Testis (tissue), 3 donors: ENCODE measurements around the gene UNC5CL. TPM values are rescaled to one million over a fixed set of nuclear protein-coding genes. Genes with fewer than 3 reads are reported as not detected.

Source experiments
- DNase-seq: peaks from one replicate; pipeline ENCODE4 v3.0.0-alpha.2; 2019
- H3K27ac ChIP-seq, 2 donors: fragments of 200-600 bp; sonication (generic); one replicate each; pipeline ENCODE4 v1.5.1; 2019
- H3K27me3 ChIP-seq: fragments of 200-600 bp; sonication (generic); one replicate; pipeline ENCODE4 v1.5.1; 2019
- H3K36me3 ChIP-seq: fragments of 200-600 bp; sonication (generic); one replicate; pipeline ENCODE4 v1.5.1; 2017; ENCODE audit warnings: low read depth; ENCODE audit errors: missing control alignments
- H3K4me1 ChIP-seq: fragments of 200-600 bp; sonication (generic); one replicate; pipeline ENCODE4 v1.5.1; 2019
- H3K4me3 ChIP-seq, 2 donors: fragments of 200-600 bp; sonication (generic); one replicate each; pipeline ENCODE4 v1.5.1; 2017 to 2019
- H3K9me3 ChIP-seq: fragments of 200-600 bp; sonication (generic); one replicate; pipeline ENCODE4 v1.5.1; 2017
- POLR2A ChIP-seq: fragments of 450-650 bp; IDR thresholded peaks from one replicate; pipeline ENCODE4 v1.6.1; 2017; ENCODE audit warnings: antibody characterized with exemption, mild to moderate bottlenecking, moderate library complexity
- WGBS, 2 donors: methylation state at CpG; one replicate each; pipeline ENCODE4 v1.1.5; 2018; 5-methylcytosine and 5-hydroxymethylcytosine counted together
- intact Hi-C: fragments of 100-400 bp; cut with DNase I; formaldehyde crosslinking; loops from one replicate; pipeline ENCODE4 v1.15.1; 2023; ENCODE audit warnings: low total_unique reads
- polyA plus RNA-seq: library from polyadenylated mRNA; stranded (reverse); fragments of 350-450 nt; fragmentation: Illumina TruSeq; extraction: RNeasy Lipid Tissue Mini Kit (QIAGEN cat#74804); gene quantifications from one replicate; pipeline ENCODE4 v1.2.3, GENCODE V29; 2014; ENCODE audit warnings: low read depth, low replicate concordance; ENCODE audit not compliant: insufficient read depth
- total RNA-seq, 2 donors: library from RNA; depleted of rRNA; stranded (reverse); fragments of >200 nt; gene quantifications; one replicate each; pipeline ENCODE4 v1.2.3, GENCODE V29; 2016
- TF ChIP-seq, protein P1 (sequence below), 3 experiments: fragments of 450-650 bp in 2 of 3; fragments of 200-600 bp in 1 of 3; sonication (generic) in 1 of 3; IDR thresholded peaks; one replicate each; pipeline ENCODE4 v1.5.1; 2016 to 2019; ENCODE audit warnings: antibody characterized with exemption in 3 of 3, mild to moderate bottlenecking in 2 of 3, moderate library complexity in 1 of 3

The UNC5CL gene
- total and polyA plus RNA-seq, 3 donors from 2014 or later, result 2.0 to 3.2 (median 3.1) TPM

DNA sequence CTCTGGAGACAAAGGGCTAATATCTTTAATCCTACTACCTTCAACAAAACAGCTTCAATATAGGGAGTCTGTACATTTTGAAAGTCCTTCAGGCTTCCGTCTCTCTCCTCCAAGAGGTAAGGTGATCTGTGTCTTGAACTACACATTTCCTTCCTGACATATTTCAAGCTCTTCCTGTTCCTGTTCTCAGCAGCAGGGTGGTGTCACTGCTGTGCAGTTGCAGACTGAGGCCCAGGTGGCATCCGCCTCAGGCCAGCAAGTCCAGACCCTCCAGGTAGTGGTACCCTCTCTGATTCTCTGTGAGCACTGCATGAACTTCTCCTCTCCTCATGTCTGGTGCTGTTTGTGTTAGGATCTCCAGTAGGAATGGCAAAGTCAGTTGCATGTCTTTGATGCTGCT lies 41.6 kb upstream of the UNC5CL start:
- no peaks in the 10 kb centered on the region for H3K9me3 ChIP-seq
- DNase-seq, result no peak
- TF ChIP-seq, protein P1, sequence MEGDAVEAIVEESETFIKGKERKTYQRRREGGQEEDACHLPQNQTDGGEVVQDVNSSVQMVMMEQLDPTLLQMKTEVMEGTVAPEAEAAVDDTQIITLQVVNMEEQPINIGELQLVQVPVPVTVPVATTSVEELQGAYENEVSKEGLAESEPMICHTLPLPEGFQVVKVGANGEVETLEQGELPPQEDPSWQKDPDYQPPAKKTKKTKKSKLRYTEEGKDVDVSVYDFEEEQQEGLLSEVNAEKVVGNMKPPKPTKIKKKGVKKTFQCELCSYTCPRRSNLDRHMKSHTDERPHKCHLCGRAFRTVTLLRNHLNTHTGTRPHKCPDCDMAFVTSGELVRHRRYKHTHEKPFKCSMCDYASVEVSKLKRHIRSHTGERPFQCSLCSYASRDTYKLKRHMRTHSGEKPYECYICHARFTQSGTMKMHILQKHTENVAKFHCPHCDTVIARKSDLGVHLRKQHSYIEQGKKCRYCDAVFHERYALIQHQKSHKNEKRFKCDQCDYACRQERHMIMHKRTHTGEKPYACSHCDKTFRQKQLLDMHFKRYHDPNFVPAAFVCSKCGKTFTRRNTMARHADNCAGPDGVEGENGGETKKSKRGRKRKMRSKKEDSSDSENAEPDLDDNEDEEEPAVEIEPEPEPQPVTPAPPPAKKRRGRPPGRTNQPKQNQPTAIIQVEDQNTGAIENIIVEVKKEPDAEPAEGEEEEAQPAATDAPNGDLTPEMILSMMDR (IDR thresholded peaks at IDR 0.05), result no peak
- TF ChIP-seq POLR2A, result no peak
- H3K36me3 ChIP-seq, result no peaks in the 10 kb centered on the region
- 92 to 97% methylated on average over 2 of the region's 2 CpGs for WGBS, 2 donors
- no peak overlapping the region for H3K4me3 ChIP-seq
- H3K4me1 ChIP-seq, result no peaks in the 10 kb centered on the region
- no peaks in the 10 kb centered on the region for H3K27me3 ChIP-seq
- intact Hi-C loops, result no loop called here
- no peak overlapping the region for H3K27ac ChIP-seq

DNA sequence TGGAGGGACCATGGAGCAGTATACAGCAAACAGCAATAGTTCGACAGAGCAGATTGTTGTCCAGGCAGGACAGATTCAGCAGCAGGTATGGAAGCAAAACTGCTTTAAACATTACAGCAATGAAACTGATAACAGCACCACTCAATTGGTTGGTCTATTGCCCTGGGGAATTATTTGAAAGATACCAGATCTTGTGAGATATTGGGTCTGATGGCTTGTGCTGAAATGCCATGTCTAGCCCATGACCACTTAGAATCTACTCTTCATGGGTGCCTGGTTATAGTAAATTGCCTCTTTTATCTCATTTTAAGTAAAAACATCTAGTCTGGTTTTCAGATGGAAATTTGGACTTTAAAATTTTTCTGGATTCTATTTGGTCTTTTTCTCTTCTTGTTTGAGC lies 40.1 kb upstream of the UNC5CL start:
- TF ChIP-seq POLR2A, result no peak
- TF ChIP-seq, protein P1 (IDR thresholded peaks at IDR 0.05), result no peak
- no peak overlapping the region for H3K4me3 ChIP-seq
- H3K36me3 ChIP-seq, result no peaks in the 10 kb centered on the region
- no peak for DNase-seq
- H3K27me3 ChIP-seq, result no peaks in the 10 kb centered on the region
- intact Hi-C loops, result no loop called here
- no peak overlapping the region for H3K27ac ChIP-seq
- peaks cover 8% of the 10 kb centered on the region for H3K4me1 ChIP-seq
- WGBS, 2 donors, result 96 to 100% methylated on average over 1 of the region's 1 CpG
- no peaks in the 10 kb centered on the region for H3K9me3 ChIP-seq

DNA sequence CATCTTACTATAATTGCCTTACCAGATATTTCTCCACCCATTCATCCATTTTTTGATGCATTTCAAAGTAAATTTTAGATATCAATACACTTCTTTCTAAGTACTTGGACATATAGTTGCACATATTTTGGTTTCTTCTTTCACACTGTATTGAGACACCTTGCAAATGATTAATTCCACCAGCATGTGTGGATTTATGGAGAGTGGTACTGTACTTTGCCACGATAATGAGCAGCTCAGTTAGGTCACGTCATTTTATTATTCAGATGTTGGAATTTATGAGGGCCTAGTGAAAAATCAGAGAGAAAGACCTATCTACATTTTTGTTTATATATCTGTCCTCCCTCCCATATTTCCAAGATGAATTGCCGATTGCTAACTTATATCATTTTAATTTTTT lies 39.1 kb upstream of the UNC5CL start:
- WGBS, 2 donors, result 82 to 87% methylated on average over 3 of the region's 3 CpGs
- intact Hi-C loops, result no loop called here
- Histone ChIP-seq H3K27ac (no peak overlapping the region), H3K4me1 (peaks cover 9% of the 10 kb centered on the region), H3K9me3 (no peaks in the 10 kb centered on the region), H3K27me3 (no peaks in the 10 kb centered on the region), H3K36me3 (no peaks in the 10 kb centered on the region), H3K4me3 (no peak overlapping the region)
- TF ChIP-seq POLR2A, result no peak
- TF ChIP-seq, protein P1 (IDR thresholded peaks at IDR 0.05), result no peak
- DNase-seq, result no peak

DNA sequence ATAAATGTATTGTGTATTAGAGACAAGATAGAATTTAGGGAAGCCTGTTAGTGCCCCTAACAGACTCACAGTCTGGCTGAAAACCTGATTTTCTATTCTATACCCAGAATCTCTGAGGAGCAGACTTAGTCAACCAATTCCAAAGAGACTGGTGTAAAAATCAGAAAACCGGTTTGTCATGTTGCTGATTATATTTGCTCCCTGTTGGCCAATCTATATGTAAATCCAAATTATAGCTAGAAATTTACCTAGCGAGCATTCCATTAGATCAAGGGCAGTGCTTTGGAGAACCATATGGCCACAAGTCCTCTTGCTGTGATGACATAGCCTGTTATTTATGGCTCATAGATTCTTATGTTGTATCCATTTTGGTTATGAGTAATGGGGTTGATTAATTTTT lies 38.5 kb upstream of the UNC5CL start:
- intact Hi-C loops, result no loop called here
- no peak for DNase-seq
- no peak overlapping the region for H3K27ac ChIP-seq
- H3K4me1 ChIP-seq, result peaks cover 9% of the 10 kb centered on the region
- WGBS, 2 donors, result 95 to 97% methylated on average over 2 of the region's 2 CpGs
- H3K9me3 ChIP-seq, result no peaks in the 10 kb centered on the region
- no peaks in the 10 kb centered on the region for H3K36me3 ChIP-seq
- no peak overlapping the region for H3K4me3 ChIP-seq
- no peaks in the 10 kb centered on the region for H3K27me3 ChIP-seq
- no peak for TF ChIP-seq POLR2A
- TF ChIP-seq, protein P1 (IDR thresholded peaks at IDR 0.05), result no peak
